Fibroblast of the aortic adventitia (primary cell): ENCODE data around the gene FAM228A. TPM values are rescaled to one million over a fixed set of nuclear protein-coding genes. Genes with fewer than 3 reads are reported as not detected.

ENCODE experiments used
- DNase-seq: peaks from one replicate; pipeline ENCODE4 v3.0.0-alpha.2; 2010; ENCODE audit warnings: low read depth
- H3K4me3 ChIP-seq: 2 replicates; pipeline ENCODE4 v1.5.1; 2011; ENCODE audit warnings: low read depth, mild to moderate bottlenecking, control low read depth, low read length, moderate library complexity
- CTCF ChIP-seq: IDR thresholded peaks from 2 replicates; pipeline ENCODE4 v1.5.1; 2011; ENCODE audit warnings: mild to moderate bottlenecking, low read length, control low read depth, inconsistent platforms; ENCODE audit not compliant: insufficient read depth
- total RNA-seq: library from RNA; depleted of rRNA; stranded (reverse); fragments of >200 nt; gene quantifications from 2 replicates; pipeline ENCODE4 v1.2.3, GENCODE V29; 2012; ENCODE audit warnings: low replicate concordance

Gene FAM228A
- total RNA-seq, 1 donor: 0.18 TPM

DNA sequence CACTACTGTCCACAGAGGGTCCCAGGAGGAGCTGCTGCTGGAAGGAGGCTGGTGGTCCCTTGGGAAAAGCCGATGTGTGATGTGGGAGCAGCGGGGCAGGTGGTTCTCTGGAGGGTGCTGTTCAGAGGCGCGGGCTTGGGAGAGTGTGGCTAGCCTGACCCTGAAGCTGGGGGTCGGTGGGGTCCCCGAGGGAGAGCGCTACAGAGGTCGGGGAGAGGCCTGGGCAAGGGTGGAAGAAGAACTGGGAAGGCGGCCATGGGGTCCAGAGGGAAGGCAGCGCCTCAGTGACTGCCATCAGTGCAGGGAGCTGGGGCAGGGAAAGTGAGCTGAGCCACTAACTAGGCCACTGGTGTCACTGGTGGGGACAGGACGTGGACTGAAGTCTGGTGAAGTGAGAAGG is 32.5 kb downstream of the FAM228A start:
- DNase-seq: no peak
- no peak for TF ChIP-seq CTCF
- no peak overlapping the region for H3K4me3 ChIP-seq

- no peak overlapping the region for H3K4me3 ChIP-seq
- no peak for DNase-seq
- no peak for TF ChIP-seq CTCF
These were observed 33.6 kb downstream of the FAM228A start for GRCh38 chr2:24208490-24208889.

DNA sequence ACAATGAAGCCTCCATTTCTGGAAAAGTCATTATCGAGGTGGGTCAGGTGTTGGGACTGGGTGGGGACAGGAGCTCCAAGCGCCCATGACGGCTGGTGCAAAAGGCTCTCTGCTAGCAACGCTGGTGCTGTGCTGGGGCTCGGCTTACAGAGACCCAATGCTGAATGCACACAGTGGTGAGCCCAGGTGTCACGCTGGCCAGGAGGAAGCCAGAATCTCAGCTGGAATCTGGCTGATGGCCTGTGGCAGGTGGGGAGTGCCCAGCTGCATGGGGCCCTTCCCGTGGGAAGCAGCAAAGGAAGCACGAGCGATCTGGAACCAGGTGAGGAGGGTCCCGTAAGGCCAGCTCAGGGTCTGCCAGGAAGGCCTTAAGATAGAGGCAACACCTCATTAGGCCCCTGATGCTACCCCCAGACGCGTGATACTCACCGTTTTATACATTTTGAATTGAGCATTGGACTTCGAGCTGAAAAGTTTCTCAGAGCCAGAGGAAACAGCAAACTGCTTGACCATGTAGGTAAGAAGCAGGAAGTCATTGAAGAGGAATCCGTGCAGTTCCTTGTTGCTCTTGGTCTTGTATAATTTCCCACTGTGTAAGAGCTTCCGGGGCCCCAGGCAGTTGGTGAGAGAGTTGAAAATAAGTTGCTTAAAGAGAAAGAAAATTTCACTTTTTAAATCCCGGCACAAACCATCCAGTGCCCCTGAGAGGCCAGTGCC is 34.7 kb downstream of the FAM228A start:
- no peak for TF ChIP-seq CTCF
- no peak overlapping the region for H3K4me3 ChIP-seq
- DNase-seq: no peak

DNA sequence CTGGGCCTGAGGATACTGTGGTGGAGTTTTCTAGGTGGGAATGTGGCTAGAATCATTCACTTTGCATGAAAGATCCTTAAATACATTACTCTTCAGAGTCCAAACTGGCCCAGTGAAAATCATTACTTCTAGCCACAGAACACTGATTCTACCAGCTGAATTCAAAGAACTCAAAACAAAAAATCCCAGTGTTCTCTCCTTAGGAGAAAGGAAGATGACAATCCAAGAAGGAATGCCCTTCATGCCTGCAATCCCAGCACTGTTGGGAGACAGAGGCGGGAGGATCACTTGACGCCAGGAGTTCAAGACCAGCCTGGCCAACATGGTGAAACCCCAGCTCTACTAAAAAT is 35.2 kb downstream of the FAM228A start:
- TF ChIP-seq CTCF: no peak
- no peak for DNase-seq
- H3K4me3 ChIP-seq: no peak overlapping the region

DNA sequence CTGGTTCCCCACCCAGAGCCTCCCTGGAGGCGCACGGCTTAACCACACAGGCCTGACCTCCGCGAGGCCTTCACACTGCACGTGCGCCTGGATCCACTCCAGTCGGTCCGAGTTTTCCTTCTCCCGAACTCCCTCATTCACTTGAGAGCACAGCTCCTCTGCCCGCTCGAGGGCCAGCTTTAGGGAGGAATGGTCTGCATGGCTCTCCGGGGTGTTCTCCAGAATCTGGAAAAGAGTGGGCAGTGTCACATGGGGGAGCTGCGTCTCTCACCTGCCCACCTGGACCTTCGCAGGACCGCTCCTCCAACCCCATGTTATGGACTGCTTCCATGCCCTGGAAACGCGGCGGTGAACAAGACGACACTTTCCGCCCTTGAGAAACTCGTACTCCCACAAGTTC is 35.9 kb downstream of the FAM228A start:
- no peak for TF ChIP-seq CTCF
- no peak overlapping the region for H3K4me3 ChIP-seq
- DNase-seq: no peak

DNA sequence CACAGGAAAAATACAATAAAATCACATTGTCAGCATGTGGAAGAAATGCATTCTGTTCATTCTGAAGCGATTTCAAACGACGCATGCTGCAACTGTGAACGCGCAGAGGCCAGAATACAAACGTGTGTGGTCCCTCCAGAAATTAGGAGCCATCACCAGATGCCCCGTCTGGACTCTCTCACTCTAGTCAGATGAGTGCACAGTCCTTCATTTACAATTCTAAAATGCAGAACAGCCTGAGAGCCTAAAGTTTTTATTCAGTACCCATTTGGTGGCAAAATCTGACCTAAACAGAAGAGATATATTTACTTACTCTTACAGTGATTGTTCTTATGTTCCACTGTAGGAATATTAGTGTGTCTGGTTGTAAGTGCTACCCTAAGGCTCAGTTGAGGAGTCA is 36.6 kb downstream of the FAM228A start:
- no peak overlapping the region for H3K4me3 ChIP-seq

More for the DNA sequence above, 36.6 kb downstream of the FAM228A start:
- TF ChIP-seq CTCF: no peak
- no peak for DNase-seq
